GM19468 (cell line): Measurements from ENCODE around the gene BPTF.
"Not testable (repeated sequence)": the region's sequence is repeated elsewhere in the genome, so short reads cannot be mapped to it uniquely, and the experiment has no call there.

Source experiments
- ATAC-seq: cut with Tn5 transposase; IDR thresholded peaks from one replicate; pipeline ENCODE4 v1.9.1; 2021; ENCODE audit warnings: mild to moderate bottlenecking, moderate library complexity, moderate number of reproducible peaks; ENCODE audit not compliant: unreplicated experiment; ENCODE audit errors: extremely low read depth

BPTF gene

DNA sequence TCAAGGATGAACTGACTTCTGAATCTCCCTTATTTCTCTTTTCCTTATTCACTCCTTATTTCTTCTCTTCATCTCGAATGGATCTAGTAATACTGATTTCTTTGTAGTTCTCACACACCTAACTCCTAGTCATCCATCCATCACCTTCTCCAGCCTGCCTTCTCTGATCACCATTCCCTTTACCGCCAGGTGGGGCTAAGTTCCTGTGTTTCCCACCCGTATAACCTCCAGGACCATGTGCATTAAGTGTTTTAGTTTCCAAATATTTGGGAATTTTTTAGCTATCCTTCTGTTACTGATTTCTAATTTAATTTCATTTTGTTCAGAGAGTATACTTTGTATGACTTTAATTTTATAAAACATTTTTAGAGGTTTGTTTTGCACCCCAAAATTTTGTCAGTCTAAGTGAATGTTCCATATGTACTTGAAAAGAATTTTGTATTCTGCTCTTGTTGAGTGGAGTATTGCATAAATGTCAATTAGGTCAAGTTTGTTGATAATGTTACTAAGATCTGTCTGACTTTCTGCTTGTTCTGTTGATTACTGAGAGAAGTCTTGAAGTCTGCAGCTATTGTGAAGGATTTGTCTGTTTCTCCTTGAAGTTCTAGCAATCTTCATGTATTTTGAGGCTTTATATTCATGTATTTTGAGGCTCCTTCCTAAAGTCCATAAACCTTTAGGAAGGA, 8.8 kb downstream of the BPTF start:
- no peak for ATAC-seq

DNA sequence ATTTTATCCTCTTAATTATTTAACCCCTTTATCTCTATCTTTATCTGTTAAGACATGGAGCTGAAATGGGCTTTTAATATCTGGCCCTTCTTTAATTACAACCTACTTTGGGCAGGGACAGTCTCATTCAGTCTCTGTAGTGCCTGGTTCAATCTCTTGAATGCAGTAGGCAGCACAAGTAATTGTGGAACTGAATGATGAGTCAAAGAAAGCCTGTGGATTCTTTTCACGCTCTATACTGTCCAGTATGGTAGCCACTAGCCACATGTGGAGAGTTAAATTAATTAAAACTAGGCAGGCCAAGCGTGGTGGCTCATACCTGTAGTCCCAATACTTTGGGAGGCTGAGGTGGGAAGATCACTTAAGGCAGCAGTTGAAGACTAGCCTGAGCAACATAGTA, 9.3 kb downstream of the BPTF start:
- no peak for ATAC-seq

DNA sequence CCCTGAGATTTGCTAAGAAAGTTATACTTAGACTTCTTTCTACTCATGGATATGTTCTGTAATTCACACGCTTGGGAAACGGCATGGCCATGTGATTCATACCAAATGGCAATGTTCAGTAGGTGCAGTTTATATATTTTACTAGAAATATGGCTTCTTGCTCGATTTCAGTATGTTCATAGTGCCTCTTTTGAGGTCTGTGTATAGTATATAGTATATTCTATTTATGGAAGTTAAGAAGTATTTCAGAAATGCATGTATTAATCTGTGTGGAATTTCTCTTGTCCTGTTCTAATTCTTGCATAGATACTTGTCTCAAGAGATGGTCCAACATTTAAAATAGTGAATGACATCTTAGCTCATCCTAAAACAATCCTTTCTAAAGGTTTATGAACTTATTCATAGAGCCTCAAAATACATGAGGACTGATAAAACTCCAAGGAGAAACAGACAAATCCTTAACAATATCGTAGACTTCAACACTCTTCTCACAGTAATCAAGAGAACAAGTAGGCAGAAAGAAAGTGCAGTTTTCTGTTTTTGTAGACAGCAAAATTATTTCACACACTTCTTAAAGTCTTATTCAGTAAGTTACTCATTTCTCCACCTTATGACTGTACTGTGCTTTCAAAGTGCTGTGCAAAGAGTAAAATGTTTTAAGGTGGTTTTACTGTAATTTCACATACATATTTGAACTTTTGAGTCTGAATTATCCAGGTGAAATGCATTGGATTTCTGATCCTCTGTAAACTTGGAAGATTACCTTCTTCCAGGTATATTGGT, 11.1 kb downstream of the BPTF start:
- no peak for ATAC-seq

DNA sequence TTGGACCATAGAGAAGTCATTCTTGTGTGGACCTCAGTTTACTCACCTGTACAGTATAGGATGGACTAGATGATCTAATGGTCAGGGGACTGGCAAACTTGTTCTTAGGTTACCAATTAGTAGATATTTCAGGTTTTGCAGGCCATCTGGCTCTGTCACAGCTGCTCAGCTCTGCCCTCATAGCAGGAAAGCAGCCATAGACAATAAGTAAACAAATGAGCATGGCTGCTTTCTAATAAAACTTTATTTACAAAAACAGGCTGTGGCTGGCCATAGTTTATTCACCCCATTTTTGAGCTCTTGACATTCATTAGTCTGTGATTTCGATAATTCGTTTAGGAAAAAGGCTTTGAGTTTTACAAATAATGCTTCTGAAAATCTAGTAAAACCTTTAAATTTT, 12.7 kb downstream of the BPTF start:
- no peak for ATAC-seq

DNA sequence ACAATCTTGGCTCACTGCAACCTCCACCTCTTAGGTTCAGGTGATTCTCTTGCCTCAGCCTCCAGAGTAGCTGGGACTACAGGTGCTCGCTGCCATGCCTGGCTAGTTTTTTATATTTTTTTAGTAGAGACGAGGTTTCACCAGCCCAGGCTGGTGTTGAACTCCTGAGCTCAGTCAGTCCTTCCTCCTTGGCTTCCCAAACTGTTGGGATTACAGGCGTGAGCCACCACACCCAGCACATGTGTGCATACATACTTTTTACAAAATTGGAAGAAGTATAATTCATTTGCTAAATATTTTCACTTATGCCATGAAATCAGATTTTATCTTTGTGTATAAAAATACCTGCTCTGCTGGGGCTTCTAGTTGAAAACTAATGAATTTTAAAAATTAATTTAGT, 13.2 kb downstream of the BPTF start:
- no peak for ATAC-seq

DNA sequence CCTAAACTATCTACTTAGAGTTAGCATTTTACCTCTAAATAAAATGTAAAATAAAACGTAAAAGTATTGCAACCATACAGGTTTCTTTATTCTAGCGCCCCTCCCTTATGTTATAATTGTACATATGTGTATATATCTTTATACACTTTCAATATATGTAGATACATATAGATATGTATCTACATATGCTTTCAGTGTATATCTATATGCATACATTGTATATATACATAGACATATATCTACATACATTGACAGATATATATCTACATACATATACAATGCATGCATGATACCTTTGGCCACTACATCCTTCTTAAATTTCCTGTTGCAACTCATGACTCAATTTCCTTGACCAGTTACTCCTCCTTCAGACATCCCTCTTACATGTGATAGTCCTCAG, 16.7 kb downstream of the BPTF start:
- no peak for ATAC-seq

DNA sequence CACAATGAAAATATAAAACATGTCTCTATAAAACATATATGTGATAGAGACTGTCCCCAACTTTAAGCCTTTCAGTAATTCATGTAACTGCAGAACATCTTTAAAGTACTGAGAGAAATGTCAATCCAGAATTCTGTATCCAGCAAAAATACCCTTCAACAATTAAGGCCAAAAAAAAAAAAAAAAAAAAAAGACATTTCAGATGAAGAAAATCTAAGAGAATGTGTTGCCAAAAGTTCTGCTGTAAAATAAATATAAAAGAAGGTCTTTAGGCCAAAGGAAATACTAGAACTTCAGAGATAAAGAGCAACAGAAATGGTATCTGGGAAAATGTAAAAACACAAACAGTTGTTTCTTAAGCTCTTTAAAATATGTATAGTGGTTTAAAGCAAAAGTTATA, 17.3 kb downstream of the BPTF start:
- ATAC-seq, result no peak

DNA sequence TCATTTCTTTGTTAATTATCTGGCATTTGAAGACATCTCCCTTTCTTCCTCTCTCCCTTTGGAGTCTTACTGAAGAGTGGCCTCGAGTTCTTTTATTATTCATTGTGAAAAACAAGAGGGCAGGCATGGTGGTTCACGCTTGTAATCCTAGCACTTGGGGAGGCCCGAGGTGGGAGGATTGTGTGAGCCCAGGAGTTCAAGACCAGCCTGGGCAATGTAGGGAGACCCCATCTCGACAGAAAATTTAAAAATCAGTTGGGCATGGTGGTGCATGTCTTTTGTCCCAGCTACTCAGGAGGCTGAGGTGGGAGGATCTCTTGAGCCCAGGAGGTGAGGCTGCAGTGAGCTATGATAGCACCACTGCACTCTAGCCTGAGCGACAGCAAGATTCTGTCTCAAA, 20.1 kb downstream of the BPTF start:
- ATAC-seq, result no peak

DNA sequence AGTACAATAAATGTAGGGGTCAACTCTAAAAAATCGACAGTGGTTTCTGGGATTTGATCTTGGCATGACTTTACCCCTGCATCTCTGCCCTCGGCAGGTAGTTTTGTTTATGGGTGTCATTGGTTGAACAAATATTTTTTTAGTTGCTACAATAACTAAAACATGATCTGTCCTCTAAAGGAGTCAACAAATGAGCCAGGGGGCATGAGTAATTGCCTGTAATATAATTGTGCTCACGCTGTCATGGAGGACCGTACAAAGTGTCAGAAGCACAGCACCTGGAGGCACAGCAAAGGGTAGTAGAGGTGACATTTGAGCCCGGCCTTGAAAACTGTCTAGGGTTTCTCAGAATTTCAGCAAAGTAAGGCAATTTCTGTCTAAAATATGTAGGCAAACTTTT, 22.9 kb downstream of the BPTF start:
- not testable (repeated sequence) for ATAC-seq

DNA sequence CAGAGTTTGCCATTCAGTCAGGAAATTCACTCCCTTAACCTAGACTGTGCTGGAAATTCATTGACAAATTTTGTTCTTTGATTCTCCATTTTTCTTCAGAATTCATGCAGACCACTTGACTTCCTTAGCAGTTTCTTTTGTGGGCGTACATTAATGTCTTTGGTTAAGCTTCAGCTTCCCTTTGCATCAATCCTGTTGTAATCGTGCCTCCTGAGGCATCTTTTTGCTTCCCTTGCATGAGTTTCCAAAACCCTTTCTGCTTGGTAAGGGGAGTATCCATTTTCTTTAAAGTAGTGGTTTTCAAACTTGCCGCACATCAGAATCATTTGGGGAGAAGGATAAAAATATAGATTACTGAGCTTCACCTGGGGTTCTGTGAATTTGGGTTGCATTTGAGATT, 23.5 kb downstream of the BPTF start:
- ATAC-seq, result not testable (repeated sequence)

DNA sequence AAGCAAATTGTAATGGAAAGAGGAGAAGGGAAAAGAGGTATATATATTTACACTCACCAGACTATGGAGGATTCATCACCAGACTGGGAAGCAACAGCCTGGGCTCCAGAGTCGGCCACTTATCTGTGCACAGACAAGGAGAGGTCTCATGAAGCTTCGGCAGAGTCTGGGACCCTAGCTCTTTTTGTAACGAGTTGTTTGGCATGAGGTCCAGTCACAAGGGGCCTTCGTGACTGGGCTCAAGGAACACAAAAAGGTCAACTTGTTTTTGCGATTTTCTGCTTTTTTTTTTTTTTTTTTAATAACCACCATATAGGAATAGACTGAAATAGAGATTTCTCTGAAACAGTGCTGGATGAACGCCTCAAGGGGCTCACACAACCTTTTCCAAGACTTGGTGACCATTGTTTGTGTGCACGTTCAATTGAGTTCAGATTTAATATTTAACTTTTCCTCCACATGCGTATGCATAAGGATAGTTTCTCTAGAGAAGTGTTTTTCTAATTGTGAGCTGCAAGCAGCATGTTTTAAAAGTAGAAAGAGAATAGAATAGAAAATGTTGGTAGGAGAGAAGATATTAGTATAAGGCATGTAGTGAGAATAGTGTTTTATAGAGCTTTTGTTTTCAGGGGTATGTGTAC, 25.8 kb downstream of the BPTF start:
- no peak for ATAC-seq

DNA sequence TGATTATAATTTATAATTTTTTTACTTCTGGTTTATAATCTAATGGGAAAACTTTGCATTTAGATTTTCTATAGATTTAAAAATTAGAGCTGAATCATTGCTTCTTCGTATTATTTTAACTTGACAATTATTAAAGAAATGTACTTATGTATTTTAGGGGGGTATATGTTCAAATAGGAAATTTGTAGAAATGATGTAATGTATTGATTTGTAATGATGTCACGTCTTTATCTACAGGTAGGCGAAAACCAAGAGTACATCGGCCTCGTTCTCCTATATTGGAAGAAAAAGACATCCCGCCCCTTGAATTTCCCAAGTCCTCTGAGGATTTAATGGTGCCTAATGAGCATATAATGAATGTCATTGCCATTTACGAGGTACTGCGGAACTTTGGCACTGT, 28.4 kb downstream of the BPTF start:
- no peak for ATAC-seq

DNA sequence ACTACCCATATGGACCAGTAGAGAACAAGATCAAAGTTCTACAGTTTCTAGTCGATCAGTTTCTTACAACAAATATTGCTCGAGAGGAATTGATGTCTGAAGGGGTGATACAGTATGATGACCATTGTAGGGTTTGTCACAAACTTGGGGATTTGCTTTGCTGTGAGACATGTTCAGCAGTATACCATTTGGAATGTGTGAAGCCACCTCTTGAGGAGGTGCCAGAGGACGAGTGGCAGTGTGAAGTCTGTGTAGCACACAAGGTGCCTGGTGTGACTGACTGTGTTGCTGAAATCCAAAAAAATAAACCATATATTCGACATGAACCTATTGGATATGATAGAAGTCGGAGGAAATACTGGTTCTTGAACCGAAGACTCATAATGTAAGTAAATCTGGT, 29.1 kb downstream of the BPTF start:
- no peak for ATAC-seq

DNA sequence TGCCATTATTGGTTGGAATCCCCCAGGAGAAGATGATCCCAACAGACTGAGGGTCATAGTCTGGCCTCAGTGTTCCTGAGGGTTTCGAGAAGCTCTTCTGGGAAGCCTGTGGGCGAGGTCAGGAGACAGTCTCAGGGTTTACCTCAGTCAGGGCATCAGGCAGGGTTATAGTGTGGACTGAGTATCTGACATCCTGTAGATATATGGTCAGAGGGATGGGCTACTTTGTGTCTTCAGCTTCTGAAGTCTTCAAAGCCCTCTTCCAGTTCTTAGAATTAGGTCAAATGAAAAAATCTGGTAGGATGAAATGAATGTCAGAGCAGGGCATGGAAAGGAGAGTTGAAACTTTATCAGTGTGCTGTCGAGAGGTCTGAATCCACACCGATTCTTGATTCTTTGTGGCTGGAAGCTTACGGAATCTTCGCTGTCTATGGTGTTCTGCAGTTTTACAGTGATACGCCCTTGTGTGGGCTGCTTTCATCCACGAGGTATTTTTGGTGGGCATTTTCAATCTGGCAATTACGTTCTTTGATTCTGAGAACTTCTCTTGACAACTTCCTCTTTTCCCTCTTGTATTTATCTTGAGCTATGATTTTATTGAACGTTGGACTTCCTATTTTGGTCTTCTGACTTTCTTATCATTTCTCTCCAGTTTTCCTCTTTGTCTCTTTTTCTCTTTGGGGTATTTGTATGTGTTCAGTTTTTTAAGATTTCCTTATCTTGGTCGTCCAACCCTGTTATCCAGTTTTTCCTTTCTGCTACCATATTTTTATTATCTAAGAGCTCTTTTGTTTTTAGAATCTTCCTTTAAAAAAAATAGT, 30.4 kb downstream of the BPTF start:
- ATAC-seq, result no peak

DNA sequence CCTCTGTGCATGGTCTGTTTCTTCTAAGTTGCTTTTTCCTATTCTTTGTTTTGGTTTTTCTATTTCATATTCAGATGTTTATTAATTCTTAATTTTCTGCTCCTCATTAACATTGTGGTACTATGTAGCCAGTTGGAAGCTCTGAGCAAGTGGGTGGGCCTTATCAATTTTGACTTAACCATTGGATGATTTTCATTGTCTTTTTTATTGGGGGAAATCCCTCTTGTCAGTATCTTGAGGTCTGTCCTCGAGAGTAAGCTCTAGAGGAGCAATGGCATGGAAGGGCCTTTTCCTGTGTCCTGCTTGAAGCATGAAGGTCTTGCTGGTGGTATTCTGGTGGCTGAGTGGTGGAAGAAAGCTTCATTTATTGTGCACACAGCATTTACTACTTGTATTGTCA, 31.1 kb downstream of the BPTF start:
- not testable (repeated sequence) for ATAC-seq

DNA sequence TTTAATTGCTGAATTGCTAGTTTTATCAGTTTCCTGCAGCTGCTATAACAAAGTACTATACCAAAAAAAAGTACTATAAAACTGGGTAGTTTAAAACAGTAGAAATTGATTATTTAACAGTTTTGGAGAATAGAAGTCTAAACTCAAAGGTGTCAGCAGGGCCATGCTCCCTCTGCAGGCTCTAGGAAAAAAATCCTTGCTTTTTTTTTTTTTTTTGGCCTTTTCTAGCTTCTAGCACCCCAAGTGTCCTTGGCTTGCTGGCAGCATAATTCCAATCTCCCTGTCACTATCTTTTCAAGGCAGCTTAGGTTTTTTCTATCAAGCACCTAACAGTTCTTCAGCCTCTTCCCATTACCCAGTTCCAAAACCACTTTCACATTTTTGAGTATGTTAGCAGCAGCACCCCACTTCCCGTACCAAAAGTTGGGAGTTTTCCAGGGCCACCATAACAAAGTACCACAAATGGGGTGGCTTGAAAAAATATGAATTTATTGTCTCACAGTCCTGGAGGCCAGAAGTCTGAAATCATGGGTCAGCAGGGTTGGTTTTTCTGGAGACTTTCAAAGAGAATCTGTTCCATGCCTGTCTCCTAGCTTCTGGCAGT, 37.4 kb downstream of the BPTF start:
- no peak for ATAC-seq

DNA sequence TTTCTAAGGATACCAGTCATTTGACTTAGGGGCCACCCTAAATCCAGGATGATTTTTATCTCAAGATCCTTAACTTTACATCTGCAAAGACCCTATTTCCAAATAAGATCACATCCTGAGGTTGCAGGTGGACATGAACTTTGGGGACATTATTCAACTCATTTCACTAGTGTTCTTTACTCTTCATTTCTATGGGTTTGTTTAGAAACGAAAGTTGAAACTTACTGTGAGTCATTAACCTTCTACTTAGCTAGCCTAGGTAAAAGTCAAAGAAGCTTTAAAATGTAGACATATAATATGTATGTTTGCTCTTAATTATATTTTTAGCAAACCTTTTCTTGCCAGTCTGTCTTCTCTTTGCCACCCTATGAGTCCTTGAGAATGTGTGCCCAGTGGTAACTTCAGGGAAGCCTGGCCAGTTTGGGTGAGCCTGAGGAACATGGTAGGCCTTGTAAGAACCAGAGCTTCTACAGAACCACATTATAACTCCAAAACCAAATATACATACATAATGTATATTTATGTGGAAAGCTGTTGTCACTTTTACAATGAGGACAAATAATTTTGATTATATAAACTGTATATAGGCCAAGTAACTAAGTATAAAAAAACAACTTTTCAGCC, 38.4 kb downstream of the BPTF start:
- ATAC-seq, result no peak

DNA sequence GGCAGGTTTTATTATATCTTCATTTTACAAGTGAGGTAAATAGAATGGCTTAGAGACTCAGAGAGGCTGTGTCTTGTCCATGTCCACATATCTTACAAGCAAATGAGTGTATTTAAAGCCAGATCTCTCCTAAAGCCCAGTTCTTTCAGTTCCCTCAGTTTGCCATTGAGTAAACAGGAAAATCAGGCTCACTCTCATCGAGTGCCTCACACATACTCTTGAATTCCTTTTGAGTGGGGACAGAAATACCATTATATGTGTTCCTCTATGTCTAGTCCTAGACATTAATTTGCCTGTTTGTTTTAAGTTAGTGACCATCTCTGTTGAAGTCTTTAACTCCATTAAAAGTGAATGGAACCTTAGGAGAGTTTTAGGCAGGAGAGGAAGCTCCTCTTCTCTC, 40.1 kb downstream of the BPTF start:
- no peak for ATAC-seq

DNA sequence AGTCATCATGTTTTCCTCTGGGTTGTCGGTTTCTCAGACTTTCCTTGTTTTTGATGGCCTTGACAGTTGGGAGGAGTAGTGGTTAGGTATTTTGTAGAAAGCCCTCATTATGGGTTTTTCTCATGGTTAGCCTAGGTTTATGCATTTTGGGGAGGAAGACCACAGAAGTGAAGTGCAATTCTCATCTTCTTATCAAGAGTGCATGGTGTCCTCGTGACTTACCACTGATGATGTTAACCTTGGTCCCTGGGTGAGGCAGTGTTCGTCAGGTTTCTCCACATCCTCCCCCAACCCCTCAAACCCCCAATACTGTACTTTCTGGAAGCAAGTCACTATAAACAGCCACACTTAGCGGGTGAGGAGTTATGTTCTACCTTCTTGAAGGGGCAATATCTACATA, 42.3 kb downstream of the BPTF start:
- ATAC-seq, result no peak

DNA sequence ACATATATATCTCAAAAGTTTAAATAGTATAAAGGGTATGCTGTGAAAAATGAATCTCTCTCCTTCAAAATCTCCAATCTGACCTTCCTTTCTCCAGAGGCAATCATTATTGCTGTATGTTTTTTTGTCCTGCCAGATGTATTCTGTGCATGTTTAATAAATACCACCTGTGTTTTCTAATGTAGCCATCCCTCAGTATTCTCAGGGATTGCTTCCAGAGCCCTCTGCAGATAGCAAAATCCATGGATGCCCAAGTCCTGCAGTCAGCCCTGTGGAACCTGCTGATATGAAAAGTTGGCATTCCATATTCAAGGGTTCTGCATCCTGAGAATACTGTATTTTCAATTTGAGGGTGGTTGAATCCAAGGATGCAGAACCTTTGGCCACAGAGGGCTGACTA, 42.9 kb downstream of the BPTF start:
- ATAC-seq, result no peak
